LoVo (cell line): ENCODE results near the gene PLD5.

Experiments used
- DNase-seq: peaks from one replicate; pipeline ENCODE4 v3.0.0-alpha.2; 2016; ENCODE audit warnings: low spot score

PLD5 gene

GRCh38 chr1:242524571-242525359 is at the start of gene PLD5:
PLD5 (minus strand) TSS chr1:242524697.
- DNase-seq, result no peak

DNA sequence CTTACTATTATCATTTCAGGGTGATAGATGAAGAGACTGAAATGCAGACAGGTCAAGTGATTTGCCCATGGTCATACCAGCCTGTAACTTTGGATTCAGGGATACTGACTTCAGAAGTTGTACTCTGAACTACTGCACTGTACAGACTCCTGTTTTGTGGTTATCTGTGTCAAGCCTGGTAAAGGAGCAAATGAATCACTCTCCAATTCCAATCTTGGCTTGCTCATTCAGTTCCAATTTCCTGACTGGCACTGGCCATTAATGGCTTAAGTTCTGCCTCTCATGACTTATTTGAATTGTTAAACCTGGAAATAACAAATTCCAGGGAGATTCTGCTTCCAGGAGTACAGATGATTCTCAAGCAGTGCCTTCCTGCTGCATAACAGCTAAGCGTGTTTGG is 45.4 kb upstream of the PLD5 start:
- DNase-seq, result no peak

DNA sequence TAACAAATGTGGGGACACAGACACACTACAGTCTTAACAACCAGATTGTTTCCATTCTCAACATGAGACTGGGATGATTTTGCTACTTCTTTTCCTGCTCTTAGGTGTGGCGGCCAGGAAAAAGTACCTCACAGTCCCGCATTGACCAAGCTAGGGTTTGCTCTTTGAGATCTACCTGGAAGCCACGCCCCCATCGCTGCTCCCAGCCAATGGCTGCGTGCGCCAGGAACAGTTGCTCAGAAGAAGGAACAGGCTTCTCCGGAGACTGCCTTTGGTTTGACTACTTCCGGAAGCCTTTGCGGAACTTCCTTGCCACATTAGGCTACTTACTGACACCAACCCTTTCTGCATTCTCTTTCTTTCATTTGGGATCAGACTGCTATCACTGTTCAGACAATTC is 44.2 kb upstream of the PLD5 start:
- DNase-seq, result no peak

DNA sequence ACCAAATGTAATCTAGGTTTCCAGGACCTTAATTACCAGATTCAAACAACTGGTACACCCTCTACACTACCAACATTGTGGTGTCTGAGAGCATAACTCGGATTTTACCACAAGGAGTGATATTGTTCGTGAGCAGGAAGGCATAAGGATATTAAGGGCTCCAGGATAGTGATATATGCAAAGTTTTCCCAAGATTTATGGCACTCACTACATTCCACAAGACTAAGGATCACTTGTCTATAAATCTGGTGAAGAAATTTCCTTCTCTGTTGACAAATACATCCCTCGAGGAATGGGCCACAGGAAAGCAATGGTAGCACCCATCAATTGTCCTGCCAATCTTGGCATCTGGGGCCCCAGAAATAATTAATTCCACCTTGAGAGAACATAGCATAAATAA is 43.1 kb upstream of the PLD5 start:
- no peak for DNase-seq

DNA sequence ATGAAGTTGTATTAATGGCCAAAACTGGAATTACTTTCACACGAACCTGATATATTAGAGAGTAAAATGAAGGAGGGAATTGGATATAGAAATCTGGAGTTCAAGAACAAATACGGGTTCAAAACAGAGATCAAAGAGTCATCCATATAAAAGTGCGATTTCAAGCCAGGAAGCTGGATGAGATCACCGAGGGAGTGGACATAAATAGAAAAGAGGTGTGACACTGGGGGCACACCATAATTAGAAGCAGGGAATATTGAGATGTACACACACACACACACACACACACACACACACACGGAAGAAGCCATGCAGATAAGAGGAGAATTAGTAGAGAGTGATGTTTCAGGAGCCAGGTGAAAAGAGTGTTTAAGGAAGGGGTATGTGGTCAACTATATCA is 32.3 kb upstream of the PLD5 start:
- no peak for DNase-seq

- DNase-seq, result no peak
Measured at GRCh38 chr1:242556276-242556675, 31.8 kb upstream of the PLD5 start.

DNA sequence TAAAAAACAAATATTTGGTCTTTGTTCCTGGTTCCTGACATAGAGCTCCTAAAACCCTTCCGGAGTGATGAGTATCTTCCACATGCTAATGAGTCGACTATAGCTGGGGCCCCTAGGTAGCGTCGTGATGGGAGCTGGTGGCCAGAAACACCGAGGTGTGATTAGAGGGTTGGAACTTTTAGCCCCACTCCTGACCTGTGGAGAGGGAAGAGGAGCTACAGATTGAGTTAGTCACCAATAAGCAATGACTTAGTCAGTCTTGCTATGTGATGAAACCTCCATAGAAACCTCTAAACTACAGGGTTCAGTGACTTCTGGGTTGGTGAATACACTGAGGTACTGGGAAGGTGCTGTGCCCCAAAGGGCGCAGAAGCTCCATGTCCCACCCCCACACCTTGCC is 30.1 kb upstream of the PLD5 start:
- no peak for DNase-seq

DNA sequence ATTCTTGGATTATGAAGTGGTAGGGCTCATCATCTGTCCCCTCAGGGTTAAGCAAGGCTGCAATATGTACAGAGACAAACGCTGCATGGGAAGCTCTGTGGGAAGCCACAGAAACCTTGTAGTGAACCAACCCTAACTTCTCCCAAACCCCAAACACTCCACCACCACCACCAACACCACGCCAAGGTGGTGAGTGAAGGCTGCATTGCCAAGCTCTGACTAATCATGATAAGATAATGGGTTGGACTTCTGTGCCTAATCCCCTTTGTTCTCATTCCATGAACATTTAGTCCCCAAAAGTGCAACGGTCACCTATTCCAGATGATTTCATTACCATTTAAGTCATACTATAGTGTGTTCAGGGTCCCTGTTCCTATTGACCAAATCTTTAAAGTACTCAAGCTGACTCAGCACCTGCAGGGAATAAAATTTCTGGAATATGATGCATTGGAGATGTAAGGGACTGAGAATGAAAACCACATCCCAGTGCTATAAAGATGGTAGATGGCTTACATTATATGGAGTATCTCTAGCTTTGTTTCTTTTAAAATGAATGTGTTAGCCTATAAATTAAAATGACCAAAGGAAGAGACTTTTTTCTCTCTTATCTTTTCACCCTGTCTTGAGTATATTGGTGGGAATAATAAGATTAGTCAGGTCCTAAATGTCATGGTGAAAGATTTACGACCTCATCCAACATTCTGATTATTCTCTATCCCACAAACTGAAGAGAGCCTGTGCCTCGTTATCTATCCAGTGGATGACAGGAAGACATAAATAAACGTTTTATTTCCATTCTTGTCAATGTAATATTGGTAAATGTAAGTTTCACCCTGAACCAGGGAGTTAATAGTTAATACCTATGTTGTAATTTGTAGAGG is 22.6 kb upstream of the PLD5 start:
- no peak for DNase-seq

DNA sequence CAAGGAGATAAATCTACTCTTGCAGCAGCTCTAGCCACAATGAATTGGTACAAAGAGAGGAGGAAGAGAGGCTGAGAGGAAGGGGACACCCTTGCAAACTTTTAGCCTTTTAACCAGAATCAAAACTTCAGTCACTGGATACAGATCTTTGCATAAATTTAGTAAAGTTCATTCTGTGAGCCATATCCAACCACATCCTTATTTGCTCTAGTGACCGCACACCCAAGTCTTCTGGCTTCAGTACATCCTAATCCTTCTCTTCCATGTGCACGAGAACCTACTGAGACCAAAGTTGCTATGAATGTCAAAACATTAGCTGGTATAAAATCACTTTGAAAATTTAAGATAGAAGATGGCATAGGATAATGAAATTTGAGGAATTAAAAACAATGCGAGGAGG is 21.9 kb upstream of the PLD5 start:
- DNase-seq, result no peak

GRCh38 chr1:242544071-242544470 is 19.6 kb upstream of the PLD5 start:
- DNase-seq, result no peak

DNA sequence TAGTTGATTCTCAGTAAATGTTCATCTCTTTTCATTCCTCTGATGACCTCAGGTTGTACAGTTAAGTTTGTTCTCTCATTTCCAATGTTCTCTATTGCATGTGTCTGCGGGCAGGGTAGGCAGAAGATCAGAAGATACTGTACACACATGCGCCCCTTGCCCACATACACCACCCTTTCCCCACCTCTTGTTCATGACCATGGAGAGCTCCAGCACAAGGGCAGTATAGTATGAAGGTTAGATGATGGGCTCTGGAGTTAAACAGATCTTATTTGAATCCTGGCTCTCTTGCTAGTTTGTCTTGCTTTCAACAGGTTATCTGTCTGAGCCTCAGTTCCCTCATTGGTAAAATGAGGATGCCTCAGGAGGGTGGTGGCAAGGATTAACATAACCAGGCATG is 17.8 kb upstream of the PLD5 start:
- no peak for DNase-seq

GRCh38 chr1:242535986-242536385 is 11.5 kb upstream of the PLD5 start:
- DNase-seq, result no peak

DNA sequence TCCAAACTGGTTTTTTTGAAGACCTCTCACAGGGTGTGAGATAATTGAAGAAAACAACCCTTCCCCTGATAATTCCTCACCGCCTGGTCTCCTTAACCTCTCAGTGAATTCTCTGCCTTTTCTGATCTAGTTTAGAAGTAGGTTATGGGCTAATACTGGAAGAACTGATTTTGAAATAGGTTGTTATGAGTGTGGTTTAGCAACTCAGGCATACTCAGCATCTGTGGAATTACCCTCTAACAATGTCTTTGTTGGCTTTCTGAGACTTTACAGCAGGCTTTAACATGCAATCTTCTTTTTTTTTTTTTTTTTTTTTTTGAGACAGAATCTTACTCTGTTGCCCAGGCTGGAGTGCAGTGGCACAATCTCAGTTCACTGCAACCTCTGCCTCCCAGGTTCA is 10.3 kb upstream of the PLD5 start:
- no peak for DNase-seq

GRCh38 chr1:242530761-242531160 is 6.3 kb upstream of the PLD5 start:
- DNase-seq, result no peak

DNA sequence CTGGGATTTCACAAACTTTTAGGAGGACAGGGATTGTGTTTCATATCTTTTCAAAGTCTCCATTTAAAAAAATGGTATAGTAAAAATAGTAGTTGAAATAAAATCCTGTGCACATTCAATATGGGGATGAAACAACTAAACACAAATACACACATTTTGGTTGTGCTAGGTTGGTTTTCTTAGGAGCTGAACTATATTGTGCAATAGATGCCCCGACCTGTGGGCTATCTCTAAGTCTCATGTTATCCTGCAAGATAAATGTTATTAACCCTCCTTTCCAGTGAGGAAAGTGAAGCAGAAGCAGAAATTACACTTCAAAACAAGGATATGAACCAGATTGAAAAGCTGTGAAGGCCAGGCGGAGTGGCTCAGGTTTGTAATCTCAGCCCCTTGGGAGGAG is 1.3 kb upstream of the PLD5 start:
- no peak for DNase-seq

DNA sequence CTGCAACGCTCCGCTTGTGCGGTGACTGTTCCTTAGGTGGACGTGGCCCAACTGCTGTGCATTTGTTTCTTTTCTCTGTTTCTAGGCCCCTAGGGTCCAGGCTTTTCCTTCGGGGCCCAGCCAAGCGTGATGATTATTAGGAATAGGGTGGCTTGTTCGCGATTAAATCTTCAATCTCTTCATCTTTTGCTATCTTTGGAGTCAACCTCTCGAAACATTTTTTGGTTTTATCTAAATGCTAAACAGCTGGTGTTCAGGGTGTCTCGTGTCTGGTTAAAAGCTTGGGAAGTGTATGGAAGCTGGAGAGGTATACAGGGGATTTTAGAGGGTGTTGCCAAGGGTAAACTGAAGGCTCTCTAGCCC is 844 bp upstream of the PLD5 start:
- DNase-seq, result no peak

DNA sequence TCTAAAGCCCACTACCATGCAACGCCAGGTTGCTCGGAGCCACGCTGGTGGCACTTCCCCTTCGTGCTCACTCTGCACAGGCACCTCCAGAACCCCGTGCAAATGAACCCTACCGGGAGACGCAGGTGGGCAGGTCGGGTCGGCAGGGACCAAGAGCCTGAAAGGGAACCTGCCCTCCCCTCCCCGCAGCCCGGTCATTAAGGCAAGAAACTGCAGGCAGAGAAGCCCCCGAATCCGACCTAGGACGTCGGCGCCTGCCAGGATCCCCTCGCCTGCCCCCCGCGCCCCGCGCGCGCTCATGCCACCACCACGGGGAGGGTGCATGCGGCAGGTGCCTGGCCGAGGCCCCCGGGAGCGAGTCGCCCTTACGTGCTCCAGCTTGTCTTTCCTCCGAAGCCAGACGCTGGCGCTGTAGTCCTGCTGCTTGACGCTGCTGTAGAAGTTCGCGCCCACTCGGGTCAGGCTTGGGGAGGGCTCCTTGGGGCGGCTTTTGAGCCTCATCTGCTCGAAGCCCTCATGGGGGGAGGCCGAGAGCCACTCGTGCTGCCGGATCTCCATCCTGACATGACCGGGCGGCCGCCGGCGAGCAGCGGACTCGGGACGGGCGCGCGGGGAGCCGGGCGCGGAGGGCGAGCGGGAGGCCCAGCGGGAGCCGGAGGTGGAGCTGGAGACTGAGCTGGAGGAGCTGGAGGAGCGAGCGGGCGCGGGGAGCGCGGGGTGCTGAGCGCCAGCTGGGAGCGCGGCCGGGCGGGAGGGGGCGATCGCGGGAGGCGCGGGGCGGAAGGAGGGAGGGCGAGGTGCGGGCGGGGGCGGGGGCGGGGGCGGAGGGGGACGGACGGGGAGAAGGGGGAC is 552 bp downstream of the PLD5 start:
- no peak for DNase-seq

GRCh38 chr1:242522996-242523718 is 1.3 kb downstream of the PLD5 start:
- no peak for DNase-seq

GRCh38 chr1:242522304-242522945 is 2.1 kb downstream of the PLD5 start:
- no peak for DNase-seq

- DNase-seq, result no peak
Measured at GRCh38 chr1:242515555-242515954, 8.9 kb downstream of the PLD5 start.

- no peak for DNase-seq
Measured at GRCh38 chr1:242506724-242507123, 17.8 kb downstream of the PLD5 start.
